Measurements from ENCODE around the gene RFT1. TPM values are rescaled to one million over a fixed set of nuclear protein-coding genes. Genes with fewer than 3 reads are reported as not detected.
A peak's percentile ranks its signal among the peaks of the same experiment; 100 is the strongest.

The RFT1 gene
- total and polyA plus RNA-seq, 2 of the 13 experiments (the other 11 are each of a cell fraction or from before 2014, with no cell fraction given): 23.2 to 37.0 TPM

DNA sequence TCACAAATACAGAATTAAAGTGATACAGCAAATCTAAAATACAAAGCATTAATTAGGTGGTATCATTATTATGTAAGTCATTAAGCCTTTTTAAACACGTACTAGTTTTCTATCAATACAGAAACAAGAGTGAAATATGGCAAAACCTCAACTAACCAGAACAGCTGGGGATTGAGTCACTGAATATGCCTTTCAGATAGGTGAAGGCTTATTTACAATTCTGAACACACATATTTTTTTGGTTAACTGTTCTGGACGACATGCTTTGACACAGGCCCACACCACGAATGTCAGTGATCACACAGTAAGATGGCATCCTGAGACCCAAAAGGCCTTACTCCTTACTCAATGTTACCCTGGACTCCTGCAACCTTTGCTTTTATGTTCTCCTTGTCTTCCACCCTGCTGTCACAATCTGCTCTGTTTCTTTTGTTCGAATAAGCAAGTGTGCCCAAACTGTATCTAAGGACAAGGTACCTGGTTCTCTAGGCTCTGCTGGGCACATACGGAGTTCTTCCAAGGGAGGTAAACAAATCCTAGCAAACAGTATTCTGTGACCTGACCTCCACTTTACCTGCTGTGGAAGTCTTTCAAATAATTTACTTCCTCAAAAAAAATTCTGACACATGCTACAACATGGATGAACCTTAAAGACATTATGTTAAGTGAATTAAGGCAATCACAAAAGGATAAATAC lies 91.4 kb downstream of the RFT1 start:
- no peak for DNase-seq (ENCODE audit: low spot score)
- Histone ChIP-seq H3K9me3 (ENCODE audit: low read length) (no peaks in the 10 kb centered on the region), H3K4me1 (ENCODE audit: insufficient read depth, low read length) (peaks cover 82% of the 10 kb centered on the region), H2AFZ (ENCODE audit: low read length) (no peak overlapping the region), H3K9ac (ENCODE audit: insufficient read depth, low read depth, low read length) (no peak overlapping the region), H3K79me2 (ENCODE audit: insufficient read depth, low read length) (peaks cover 44% of the 10 kb centered on the region), H3K4me2 (ENCODE audit: low read depth, low read length) (no peak overlapping the region), H4K20me1 (ENCODE audit: insufficient read depth, low read length) (peaks cover 18% of the 10 kb centered on the region), H3K4me3 (replicated peaks in 1 of 3; ENCODE audit: insufficient read depth in 1 of 3, low read depth in 2 of 3, low read length in 3 of 3) (no peak overlapping the region), H3K36me3 (replicated peaks in 1 of 2; ENCODE audit: control insufficient read depth in 1 of 2, insufficient read depth in 2 of 2, low read length in 2 of 2) (no peaks in the 10 kb centered on the region), H3K27ac (ENCODE audit: extremely low read length, insufficient read depth, low read length) (no peak overlapping the region), H3K27me3 (ENCODE audit: control insufficient read depth in 1 of 2, insufficient read depth in 2 of 2, low read length in 2 of 2) (no peaks in the 10 kb centered on the region)
- BruUV-seq (replicated peaks): no TSS peak
- TF ChIP-seq KDM2A (CRISPR knock-in tag; IDR thresholded peaks at IDR 0.05; ENCODE audit: borderline replicate concordance, low read depth) (no peak), ZNF329 (CRISPR knock-in tag; IDR thresholded peaks at IDR 0.05; ENCODE audit: low read depth) (no peak), ARNTL (CRISPR knock-in tag; IDR thresholded peaks at IDR 0.05) (no peak), MBNL3 (CRISPR knock-in tag; conservative IDR thresholded peaks at IDR 0.05) (no peak), BORCS8-MEF2B (CRISPR knock-in tag; IDR thresholded peaks at IDR 0.05) (no peak), FOXK1 (CRISPR knock-in tag; IDR thresholded peaks at IDR 0.05; ENCODE audit: borderline replicate concordance, low read depth) (no peak), RAD21 (CRISPR knock-in tag; IDR thresholded peaks at IDR 0.05) (no peak), ZNF562 (CRISPR knock-in tag; IDR thresholded peaks at IDR 0.05; ENCODE audit: borderline replicate concordance) (no peak), RAD51 (IDR thresholded peaks at IDR 0.05; ENCODE audit: borderline replicate concordance) (no peak), ZNF816 (CRISPR knock-in tag; IDR thresholded peaks at IDR 0.05; ENCODE audit: borderline replicate concordance) (no peak), RARG (CRISPR knock-in tag; IDR thresholded peaks at IDR 0.05; ENCODE audit: low read depth) (no peak)
- TF ChIP-seq, protein P1, sequence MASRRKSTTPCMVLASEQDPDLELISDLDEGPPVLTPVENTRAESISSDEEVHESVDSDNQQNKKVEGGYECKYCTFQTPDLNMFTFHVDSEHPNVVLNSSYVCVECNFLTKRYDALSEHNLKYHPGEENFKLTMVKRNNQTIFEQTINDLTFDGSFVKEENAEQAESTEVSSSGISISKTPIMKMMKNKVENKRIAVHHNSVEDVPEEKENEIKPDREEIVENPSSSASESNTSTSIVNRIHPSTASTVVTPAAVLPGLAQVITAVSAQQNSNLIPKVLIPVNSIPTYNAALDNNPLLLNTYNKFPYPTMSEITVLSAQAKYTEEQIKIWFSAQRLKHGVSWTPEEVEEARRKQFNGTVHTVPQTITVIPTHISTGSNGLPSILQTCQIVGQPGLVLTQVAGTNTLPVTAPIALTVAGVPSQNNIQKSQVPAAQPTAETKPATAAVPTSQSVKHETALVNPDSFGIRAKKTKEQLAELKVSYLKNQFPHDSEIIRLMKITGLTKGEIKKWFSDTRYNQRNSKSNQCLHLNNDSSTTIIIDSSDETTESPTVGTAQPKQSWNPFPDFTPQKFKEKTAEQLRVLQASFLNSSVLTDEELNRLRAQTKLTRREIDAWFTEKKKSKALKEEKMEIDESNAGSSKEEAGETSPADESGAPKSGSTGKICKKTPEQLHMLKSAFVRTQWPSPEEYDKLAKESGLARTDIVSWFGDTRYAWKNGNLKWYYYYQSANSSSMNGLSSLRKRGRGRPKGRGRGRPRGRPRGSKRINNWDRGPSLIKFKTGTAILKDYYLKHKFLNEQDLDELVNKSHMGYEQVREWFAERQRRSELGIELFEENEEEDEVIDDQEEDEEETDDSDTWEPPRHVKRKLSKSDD (CRISPR knock-in tag; IDR thresholded peaks at IDR 0.05; ENCODE audit: low read depth): no peak
- TF ChIP-seq, protein P2, sequence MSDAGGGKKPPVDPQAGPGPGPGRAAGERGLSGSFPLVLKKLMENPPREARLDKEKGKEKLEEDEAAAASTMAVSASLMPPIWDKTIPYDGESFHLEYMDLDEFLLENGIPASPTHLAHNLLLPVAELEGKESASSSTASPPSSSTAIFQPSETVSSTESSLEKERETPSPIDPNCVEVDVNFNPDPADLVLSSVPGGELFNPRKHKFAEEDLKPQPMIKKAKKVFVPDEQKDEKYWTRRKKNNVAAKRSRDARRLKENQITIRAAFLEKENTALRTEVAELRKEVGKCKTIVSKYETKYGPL (CRISPR knock-in tag; IDR thresholded peaks at IDR 0.05): no peak
- TF ChIP-seq, protein P3, sequence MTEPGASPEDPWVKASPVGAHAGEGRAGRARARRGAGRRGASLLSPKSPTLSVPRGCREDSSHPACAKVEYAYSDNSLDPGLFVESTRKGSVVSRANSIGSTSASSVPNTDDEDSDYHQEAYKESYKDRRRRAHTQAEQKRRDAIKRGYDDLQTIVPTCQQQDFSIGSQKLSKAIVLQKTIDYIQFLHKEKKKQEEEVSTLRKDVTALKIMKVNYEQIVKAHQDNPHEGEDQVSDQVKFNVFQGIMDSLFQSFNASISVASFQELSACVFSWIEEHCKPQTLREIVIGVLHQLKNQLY (CRISPR knock-in tag; IDR thresholded peaks at IDR 0.05): no peak
- TF ChIP-seq, protein P4, sequence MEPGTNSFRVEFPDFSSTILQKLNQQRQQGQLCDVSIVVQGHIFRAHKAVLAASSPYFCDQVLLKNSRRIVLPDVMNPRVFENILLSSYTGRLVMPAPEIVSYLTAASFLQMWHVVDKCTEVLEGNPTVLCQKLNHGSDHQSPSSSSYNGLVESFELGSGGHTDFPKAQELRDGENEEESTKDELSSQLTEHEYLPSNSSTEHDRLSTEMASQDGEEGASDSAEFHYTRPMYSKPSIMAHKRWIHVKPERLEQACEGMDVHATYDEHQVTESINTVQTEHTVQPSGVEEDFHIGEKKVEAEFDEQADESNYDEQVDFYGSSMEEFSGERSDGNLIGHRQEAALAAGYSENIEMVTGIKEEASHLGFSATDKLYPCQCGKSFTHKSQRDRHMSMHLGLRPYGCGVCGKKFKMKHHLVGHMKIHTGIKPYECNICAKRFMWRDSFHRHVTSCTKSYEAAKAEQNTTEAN (CRISPR knock-in tag; conservative IDR thresholded peaks at IDR 0.05): no peak
- TF ChIP-seq, protein P5, sequence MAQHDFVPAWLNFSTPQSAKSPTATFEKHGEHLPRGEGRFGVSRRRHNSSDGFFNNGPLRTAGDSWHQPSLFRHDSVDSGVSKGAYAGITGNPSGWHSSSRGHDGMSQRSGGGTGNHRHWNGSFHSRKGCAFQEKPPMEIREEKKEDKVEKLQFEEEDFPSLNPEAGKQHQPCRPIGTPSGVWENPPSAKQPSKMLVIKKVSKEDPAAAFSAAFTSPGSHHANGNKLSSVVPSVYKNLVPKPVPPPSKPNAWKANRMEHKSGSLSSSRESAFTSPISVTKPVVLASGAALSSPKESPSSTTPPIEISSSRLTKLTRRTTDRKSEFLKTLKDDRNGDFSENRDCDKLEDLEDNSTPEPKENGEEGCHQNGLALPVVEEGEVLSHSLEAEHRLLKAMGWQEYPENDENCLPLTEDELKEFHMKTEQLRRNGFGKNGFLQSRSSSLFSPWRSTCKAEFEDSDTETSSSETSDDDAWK (CRISPR knock-in tag; IDR thresholded peaks at IDR 0.05): no peak
- POLR2A ChIA-PET: no interaction called here
- CTCF ChIA-PET (ENCODE audit: low intra/inter-chr PET ratio, low total read pairs): no interaction called here
- in situ Hi-C loops (cut with HindIII; ENCODE audit: extremely low pct_ligation_motif_present, low pct_unique_long_range_greater_than_20kb): no loop called here
- WGBS (ENCODE audit: low lambda C conversion rate): 65% methylated on average over 5 of the region's 5 CpGs
- no peak for ATAC-seq
- peak; percentile 48 for FAIRE-seq
- intact Hi-C loops (cut with micrococcal nuclease; ENCODE audit: unreplicated experiment): no loop called here
